NCI-H1105 (cell line): ENCODE measurements around the gene NEK9.
A peak's percentile ranks its signal among the peaks of the same experiment; 100 is the strongest.
"Not testable (repeated sequence)": the region's sequence is repeated elsewhere in the genome, so short reads cannot be mapped to it uniquely, and the experiment has no call there.

Experiments
- DNase-seq: peaks from one replicate; lab custom pipeline; 2025; lab: John Stamatoyannopoulos, UW

Gene NEK9

DNA sequence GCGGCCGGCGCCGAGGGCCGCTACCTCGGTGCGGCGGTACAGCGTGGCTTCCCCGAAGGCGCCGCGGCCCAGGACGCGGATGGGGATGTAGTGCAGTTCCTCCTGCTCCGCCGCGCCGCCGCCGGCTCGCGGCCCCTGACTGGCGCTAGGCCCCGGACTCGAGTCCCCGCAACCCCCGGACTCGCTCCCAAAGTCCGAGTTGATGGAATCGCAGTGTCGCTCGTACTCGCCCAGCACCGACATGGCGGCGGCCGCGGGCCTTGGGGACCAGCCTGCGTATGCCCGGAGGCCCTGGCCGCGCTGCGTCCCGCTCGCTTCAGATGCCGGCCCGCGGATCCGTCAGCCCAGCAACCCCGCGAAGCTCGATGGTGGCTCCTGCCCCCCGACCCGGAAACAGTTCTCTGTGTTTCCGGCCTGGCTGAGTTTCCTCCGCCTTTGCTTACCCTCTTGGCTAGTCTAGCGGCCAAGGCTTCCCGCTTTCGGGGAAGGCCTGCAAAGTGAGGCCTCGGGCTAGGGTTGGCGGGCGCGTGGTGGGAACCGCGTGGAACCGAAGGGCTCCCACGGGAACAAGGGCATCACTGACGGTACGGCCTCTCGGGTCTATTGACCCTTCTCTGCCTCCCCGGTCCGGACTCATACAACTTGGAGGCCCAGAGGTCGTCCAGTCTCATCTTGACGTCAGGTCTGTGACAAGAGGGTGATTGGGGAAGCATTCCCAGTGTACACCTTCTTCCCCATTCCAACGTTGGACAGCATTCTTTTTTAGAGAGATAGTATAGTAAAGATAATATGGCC lies at the start of gene NEK9:
Gene NEK9, minus strand, starts transcription at position 370 of the 795 bp plus-strand sequence. Its CDS starts 127 bp downstream, at position 243.
- DNase-seq, result peak; percentile 84

DNA sequence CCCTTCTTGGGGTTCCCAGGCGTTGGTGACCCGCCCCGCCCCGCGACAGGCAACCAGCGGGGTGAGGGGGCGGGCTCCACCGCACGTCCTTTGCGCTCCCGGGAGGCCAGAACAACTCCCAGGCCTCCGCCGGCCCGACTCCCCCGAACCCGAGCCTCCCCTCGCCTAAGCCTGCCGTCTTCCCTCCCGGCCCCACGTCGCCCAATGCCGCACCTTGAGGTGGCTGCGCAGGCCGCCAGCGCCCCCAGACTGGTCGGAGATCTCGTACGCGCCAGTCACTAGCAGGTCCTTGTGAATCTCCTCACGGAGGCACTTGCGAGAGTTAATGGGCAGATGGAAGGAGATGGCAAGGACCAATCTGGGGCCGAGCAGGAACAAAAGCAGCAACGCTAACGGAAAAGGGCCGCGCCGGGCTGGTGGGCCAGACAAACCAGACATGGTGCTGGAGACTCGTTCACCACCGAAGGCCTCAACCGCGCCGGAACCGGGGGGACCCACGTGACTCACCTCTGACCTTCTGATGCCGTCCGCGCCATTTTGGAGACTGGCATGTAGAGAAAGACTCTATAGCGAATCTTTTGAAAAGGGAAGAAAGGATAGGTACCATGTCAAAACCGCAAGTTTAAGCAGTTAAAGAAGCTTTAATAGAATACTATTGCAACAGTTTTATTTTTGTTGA lies 49.4 kb upstream of the NEK9 start, which contains the start of gene TMED10:
Gene TMED10, minus strand, starts transcription at position 471 of the 679 bp plus-strand sequence. Its CDS starts 33 bp downstream, at position 438.
- peak; percentile 92 for DNase-seq

DNA sequence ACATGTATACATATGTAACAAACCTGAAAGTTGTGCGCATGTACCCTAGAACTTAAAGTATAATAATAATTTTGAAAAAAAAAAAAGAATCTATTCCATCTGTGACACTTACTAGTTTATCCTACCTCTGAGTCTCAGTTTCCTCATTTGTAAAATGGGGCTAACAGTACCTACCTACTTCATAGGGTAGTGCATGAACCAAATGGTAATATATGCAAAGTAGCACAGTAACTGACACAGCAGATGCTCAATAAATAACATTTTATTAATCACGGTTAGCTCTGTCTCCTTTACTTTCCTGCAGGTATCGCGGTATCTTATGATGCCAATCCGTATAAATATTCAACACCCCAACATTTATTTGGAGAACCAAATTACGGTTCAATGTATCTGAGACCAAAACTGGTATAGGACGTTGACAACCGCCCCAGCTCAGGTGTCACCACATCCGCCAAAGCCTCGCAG lies 48.9 kb upstream of the NEK9 start:
- DNase-seq, result no peak

DNA sequence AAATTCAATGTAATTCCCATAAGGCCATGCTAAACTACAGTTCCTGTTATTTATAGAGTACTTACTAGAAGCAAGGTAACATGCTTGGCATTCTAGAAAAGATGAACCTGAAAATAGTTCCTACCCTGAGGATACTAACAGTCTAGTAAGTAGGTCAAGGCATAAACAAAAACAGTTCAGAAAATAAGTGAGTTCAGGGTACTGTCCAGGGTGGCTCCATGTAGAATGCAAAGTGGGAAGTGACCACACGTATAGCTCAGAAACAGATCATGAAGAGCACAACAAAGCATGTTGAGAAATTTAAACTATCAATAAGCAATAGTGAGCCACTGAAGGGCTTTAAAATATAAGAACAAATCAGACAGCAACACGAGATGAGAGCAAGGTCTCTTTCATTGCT lies 47.2 kb upstream of the NEK9 start:
- DNase-seq, result no peak

DNA sequence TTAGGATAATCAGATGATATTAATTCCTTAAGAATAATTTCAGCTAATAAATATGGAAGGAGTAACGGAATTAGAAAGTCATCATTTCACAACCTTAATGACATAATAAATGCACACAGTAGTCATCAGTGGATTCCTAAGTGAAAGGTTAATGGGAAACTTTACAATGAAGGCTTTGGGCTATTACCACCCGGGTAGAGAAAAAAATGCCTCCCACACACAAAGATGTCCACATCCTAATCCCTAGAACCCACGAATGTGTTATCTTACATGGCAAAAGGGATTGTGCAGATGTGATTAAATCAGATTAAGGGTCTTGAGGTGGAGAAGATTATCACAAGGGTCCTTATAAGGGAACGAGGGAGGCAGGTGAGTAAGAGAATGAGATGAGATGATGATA lies 43.9 kb upstream of the NEK9 start:
- DNase-seq, result no peak

DNA sequence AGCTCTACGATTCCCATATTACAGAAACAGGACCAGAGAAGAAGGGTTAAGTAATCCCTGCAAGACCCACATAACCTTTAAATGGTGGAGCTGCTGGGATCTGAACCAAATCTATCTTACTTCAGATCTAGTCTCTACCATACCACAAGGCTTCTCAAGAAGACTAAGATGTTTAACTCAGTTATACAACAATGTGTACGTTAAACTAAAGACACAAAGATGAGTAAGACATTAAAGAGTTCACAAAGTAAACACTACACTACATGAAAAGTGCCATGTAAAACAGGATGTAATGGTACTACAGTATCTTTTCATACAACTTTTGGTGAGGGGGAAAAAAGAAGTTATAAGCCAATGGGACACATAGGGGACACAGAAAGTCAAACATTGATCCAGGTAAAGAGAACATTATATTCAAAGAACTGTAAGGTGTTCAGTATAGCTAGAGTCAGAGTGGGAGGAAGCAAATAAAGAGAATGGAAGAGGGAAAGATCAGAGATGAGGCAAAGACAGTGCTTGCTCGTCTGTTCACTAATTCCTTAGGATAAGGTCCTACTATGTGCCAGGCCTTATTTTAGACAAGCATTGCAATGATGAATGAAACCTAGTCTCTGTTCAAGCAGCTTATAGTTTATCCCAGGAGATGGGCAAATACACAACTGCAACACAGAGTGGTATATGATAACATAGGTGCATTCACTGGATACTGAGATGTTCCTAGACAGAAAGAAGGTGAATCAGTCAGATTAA lies 41.9 kb upstream of the NEK9 start:
- DNase-seq, result no peak

DNA sequence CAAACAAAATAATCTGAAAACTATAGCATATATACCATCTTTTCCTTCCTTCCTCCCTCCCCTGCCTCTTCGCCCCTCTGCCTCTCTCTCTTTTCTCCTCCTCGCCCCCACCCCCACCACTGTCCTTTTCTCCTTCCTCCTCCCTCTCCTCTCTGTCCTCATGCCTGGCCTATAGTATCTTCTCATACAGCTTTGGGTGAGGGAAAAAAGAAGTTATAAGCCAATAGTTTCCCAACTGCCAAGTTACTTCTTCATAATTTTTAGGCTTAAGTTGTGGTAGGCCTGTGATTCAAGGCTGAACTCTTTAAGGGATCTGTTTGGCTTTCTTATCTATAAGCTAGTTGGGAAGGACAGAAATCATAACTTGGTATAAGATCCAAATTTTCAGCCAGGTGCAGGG lies 40.5 kb upstream of the NEK9 start:
- no peak for DNase-seq

DNA sequence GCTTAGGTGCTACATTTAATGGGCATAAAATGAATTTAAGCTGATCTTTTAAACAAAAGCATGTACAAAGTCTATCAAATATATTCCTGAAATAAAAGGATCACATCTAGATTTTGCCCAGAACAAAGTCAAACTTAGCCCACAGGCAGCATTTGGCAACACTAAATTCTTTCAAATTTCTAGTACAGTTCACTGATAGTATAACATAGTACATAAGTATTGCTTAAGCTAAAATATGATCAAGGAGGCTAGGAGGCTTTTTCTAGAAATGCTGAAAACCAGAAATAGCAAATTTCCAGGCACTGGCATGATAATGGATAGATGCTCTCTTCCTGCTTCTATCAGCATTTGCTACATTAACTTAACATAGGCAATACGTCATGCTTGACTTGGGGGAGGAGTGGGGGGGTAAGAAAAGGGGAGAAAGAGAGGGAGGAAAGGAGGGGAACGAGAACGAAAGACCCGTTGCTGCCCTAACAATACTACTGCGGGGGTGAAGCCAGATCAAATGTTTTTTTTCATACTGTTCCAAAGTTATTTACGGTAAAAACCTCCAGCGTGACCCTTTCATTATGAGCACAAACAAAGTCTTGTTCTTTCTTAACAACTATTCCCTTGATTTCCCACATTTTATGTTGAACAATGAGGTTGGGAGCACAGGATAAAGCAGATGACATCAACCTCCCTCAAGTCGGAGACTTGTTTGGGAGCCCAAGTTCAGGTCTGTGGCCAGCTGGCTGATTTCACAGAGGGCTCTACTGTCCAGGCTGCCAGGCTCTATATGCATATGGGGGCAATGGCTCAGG lies 38.9 kb upstream of the NEK9 start:
- no peak for DNase-seq

DNA sequence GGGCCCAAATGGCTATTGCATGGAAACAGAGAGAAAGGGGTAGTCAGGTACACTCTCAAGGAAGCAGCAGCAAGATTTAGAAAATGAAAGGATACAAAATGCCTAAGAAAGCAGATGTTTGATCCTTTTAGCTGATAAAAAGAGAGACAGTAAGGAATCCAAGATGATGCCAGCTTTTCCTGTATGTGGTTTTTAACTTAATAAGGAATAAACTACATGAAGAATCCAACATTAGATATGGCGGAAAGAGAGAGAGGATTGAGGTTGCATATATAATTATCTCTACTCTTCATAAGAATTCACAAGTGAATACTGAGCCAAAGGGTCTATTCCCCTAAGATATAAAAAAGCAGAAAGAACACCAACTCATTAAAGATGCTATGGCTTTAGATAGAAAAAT lies 38.0 kb upstream of the NEK9 start:
- no peak for DNase-seq

DNA sequence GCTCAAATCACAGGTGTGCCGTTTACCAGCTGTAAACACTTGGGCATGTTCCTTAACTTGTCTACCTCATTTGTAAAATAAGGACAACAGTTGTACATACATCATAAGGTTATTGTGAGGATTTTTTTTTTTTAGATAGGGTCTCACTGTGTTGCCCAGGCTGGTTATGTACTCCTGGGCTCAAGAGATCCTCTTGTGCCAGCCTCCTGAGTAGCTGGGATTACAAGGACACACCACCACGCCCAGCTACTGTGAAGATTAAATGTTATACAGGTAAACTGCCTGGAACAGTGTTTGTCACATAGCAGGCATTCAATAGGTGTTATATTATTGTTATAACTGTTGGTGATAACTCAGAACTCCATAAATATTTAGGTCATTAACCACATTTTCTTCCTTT lies 36.8 kb upstream of the NEK9 start:
- DNase-seq, result no peak

DNA sequence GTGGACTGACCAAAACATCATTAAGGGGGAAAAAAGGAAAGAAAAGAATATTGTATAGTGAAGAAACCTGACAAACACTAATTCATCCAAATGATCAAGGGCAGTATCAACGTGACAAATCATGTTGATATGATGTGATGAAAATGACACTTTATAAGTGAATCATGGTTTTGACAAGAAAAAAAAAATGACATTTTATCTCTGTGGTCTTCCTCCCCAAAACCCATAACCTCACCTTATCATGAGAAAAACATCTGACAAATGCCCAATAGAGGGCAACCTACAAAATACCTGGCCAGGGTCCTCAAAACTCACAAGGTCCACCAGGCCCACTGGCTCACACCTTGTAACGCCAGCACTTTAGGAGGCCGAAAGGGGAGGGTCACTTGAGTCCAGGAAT lies 35.8 kb upstream of the NEK9 start:
- no peak for DNase-seq

DNA sequence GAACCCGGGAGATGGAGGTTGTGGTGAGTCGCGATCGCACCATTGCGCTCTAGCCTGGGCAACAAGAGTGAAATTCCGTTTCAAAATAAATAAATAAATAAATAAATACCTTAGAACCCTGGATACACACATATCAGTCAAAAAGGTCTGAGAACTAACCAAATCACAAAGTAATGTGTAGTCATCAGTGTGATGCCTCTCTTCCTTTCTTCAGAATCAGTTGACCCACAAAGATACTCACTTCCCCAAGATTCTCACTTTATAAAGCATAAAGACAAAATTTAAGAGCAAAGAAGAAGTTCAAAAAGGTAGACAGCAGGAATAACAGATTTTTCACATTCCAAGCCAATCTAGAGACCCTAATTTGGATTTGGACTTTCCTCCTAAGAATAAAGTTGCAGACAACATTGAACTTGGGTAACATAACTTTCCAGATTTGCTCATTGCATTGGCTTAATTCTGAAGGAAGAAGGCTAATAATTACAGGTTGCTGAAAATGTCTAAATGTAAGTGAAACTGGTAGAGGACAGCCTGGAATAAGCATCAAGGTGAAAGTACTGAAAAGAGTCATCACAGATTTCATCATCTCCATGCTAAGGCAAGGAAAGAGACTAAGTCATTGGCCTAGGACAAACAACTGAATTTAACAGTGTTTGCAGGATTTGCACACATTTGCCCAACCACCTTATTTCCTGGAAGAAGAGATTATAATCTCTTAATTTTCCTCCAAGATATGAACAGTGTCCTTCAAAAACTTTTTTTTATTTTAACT lies 32.2 kb upstream of the NEK9 start:
- no peak for DNase-seq

DNA sequence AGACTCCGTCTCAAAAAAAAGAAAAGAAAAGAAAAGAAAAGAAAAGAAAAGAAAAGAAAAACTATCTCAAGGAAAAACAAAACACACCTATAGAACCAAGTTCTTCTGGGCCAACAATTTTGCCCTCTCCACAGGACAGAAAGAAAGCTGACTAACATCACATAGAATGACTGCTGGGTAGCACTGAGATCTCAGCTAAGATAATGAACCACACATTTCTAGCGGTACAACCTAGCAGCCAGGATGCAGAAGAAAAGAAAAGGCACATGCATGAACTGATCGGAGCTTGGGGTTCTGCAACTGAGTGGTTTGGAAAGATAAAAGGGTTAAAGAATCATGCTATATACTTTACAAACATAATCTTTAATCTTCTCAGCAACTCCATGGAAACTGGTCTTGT lies 30.1 kb upstream of the NEK9 start:
- DNase-seq, result no peak

DNA sequence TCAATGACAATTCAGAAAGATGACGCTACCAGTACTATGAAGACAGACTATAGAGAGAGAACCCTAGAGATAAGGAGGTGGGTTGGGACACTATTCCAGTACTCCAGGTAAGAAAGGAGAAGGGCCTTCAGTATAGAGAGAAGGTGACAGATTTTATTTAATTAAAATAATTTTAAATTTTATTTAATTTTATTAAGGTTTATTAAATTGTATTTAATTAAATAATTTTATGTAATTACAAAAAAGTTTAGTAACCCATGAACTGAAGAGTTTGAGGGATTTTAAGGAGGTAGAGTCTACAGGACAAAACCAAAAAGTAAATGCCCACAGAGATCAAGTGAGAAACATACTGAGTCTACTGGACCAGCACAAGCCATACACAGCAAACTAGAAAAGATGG lies 29.3 kb upstream of the NEK9 start:
- DNase-seq, result no peak

DNA sequence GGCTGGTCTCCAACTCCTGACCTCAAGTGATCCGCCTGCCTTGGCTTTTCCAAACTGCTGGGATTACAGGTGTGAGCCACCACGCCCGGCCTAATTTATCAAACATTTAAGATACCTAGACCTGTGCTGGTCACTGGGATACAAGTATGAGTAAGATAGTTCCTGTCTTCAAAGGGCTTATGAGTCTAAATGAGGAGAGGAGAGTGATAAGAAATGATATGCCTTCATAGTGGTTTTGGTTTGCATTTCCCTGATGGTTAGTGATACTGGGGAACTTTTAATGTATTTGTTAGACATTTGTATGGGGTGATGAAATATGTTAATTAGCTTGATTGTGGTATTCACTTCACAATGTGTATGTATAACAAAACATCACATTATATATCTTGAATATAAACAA lies 28.3 kb upstream of the NEK9 start:
- no peak for DNase-seq

DNA sequence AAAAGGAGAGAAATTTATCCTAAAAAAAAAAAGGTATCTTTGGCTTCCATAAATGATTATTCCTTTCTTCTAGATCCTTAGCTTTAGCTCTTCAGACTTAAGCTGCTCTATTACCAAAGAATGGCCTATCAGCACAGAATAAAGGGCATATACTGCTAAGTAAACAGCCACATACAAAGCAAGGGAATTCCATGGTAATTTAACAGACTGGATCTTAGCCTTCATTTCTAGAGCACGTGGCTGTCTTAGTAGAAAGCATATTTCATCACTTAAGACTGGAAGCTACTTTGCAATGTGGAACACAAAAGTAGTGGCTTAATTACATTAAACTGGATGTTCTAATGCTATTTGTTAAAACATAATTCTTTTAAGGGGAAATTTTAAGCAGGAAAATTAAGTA lies 26.4 kb upstream of the NEK9 start:
- DNase-seq, result no peak

DNA sequence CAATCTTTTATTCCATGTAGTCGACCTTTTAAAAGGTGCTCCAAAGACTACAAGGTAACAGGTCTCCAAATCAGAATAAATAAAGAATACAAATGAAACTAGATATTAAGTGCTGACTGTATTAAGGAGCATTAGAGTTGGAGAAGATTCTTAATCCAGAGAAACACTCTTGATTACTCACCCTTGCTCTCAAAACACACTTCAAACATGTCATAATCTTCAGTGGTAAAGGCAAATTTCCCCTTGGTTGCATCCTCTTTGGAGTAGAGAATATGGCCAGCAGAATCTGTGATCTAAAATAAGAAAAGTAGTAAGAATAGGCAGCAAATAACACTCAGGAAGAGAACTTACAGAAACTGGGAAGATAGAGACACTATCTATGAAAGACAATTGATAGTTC lies 25.0 kb upstream of the NEK9 start:
- no peak for DNase-seq

DNA sequence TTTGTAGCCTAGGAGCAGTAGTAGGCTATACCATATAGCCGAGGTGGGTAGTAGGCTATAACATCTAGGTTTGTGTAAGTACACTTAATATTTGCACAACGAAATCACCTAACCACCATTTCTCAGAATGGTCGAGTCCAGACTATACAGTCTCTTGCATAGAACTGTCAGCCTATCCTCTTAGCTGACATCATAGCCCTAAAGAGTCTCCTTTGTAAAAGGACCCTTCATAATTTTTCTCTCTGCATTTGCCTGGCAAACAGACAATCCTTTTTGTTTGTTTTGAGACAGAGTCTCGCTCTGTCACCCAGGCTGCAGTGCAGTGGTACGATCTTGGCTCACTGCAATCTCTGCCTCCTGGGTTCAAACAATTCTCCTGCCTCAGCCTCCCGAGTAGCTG lies 23.8 kb upstream of the NEK9 start:
- not testable (repeated sequence) for DNase-seq

DNA sequence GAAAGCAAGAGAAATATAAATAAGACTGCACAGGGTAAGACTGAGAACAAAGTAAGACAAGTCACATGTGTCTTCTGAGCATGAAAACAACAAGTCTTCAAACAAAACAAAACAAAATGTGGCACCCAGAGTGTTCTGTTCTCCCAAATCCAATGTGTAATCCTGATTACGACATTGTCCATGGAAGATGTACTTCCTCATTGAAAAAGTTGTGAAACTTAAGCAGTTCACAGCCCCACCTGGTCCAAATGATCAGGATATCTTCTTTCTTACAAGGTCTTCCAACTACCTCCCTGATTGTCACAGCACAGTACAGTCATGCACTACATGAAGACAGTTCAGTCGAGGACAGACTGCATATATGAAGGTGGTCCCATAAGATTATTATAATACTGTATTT lies 23.3 kb upstream of the NEK9 start:
- no peak for DNase-seq

DNA sequence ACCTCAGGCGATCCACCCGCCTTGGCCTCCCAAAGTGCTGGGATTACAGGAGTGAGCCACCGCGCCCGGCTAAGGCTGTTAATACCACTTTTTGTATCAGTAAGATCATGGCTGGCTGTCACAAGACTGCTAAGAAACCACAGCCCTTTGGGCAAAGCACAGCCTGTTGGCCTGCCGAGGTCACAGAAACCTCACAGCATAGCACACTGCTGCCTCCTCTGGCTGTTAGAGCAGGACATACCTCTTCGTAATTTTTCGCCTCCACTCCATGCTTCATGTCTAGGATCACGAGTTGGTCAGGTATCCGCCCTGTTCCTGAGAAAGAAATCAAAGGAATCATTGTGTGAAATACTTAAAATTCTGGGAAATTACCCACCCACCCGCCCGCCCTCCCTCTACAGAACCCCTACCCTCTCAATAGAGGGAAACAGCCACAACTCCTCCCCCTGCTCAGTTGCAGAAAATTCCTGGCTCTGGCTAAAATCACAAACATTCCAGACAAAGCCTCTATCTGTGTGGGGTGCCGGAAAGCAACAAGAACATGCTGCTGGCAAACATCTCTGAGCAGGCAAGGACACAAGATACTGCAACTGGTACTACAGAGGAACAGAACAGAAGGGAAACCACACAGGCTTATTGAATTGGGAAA lies 20.7 kb upstream of the NEK9 start:
- DNase-seq, result no peak

DNA sequence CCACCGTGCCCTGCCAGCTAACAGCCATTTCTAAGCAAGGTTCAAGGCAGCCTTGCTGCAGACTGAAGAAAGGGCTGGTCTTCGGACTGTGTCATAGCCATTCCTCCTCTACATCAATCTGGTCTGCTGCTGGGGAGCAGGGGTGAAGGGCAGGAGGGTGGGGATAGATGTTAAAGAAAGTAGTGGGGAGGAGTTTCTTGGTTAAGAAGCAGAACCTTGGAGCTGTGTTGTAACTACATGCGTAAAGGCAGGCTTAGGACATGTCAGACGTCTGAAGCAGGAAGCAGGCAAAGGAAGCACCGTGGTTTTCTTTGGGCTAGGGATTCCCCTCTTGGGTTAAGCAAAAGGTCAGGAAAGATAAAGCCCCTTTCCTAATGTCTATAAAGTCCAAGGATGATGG lies 18.1 kb upstream of the NEK9 start:
- DNase-seq, result no peak
